Bronchial epithelial cell (primary cell): ENCODE results near the gene YBEY. TPM values are rescaled to one million over a fixed set of nuclear protein-coding genes. Genes with fewer than 3 reads are reported as not detected.

Experiments
- DNase-seq: peaks from one replicate; pipeline ENCODE4 v3.0.0-alpha.2; 2010; ENCODE audit warnings: low read depth
- FAIRE-seq: peaks from 2 replicates; lab custom pipeline; 2011; peaks lifted over from hg19 to GRCh38; lab: Jason Lieb, UNC
- H3K27me3 ChIP-seq: 2 replicates; pipeline ENCODE4 v1.5.1; 2011; ENCODE audit warnings: low read length; ENCODE audit not compliant: control insufficient read depth, insufficient read depth
- H3K36me3 ChIP-seq: 2 replicates; pipeline ENCODE4 v1.5.1; 2011; ENCODE audit warnings: low read length; ENCODE audit not compliant: control insufficient read depth, insufficient read depth
- H3K4me3 ChIP-seq: 2 replicates; pipeline ENCODE4 v1.5.1; 2011; ENCODE audit warnings: mild to moderate bottlenecking, low read depth, low read length, control low read depth
- total RNA-seq: library from RNA; depleted of rRNA; stranded (reverse); fragments of >200 nt; gene quantifications from 2 replicates; pipeline ENCODE4 v1.2.1, GENCODE V29; 2014
- TF ChIP-seq, protein P1 (sequence below): IDR thresholded peaks from 2 replicates; pipeline ENCODE4 v1.5.1; 2011; ENCODE audit warnings: mild to moderate bottlenecking, moderate library complexity, low read length, control low read depth, inconsistent platforms; ENCODE audit not compliant: insufficient read depth, severe bottlenecking

The YBEY gene
- total RNA-seq, 1 donor from 2014 or later = 17.4 TPM

GRCh38 chr21:46255166-46255565, 31.0 kb upstream of the YBEY start:
- no peak overlapping the region for H3K4me3 ChIP-seq
- DNase-seq = no peak
- no peaks in the 10 kb centered on the region for H3K27me3 ChIP-seq
- peaks cover 39% of the 10 kb centered on the region for H3K36me3 ChIP-seq
- FAIRE-seq = no peak
- TF ChIP-seq, protein P1, sequence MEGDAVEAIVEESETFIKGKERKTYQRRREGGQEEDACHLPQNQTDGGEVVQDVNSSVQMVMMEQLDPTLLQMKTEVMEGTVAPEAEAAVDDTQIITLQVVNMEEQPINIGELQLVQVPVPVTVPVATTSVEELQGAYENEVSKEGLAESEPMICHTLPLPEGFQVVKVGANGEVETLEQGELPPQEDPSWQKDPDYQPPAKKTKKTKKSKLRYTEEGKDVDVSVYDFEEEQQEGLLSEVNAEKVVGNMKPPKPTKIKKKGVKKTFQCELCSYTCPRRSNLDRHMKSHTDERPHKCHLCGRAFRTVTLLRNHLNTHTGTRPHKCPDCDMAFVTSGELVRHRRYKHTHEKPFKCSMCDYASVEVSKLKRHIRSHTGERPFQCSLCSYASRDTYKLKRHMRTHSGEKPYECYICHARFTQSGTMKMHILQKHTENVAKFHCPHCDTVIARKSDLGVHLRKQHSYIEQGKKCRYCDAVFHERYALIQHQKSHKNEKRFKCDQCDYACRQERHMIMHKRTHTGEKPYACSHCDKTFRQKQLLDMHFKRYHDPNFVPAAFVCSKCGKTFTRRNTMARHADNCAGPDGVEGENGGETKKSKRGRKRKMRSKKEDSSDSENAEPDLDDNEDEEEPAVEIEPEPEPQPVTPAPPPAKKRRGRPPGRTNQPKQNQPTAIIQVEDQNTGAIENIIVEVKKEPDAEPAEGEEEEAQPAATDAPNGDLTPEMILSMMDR = no peak

DNA sequence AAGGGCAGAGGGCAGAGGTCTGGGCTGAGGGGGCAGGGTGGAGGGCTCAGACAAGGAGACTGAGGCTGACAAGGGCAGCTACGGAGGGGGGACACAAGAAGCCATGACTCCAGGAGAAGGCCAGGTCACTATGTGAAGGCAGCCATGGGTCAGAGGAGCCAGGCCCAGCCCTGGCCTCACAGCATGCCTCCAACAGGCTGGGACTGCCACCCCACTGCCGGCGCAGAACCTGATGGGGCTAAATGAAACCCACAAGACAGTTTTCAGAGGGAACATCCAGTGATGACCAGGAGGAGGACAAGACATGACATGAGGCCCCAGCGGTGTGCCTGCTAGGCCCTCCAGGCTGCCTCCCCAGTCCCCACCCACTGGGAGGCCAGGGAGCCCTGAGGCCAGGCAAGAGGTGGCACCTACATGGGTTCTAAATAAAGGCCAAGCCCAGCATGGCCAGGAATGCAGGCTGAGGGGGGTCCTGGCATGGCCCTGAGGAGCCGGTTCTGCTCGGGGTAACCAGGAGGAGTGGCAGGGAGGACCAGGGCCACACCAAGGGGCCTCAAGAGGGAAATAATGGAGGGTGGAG, 30.3 kb upstream of the YBEY start:
- peaks cover 43% of the 10 kb centered on the region for H3K36me3 ChIP-seq
- no peaks in the 10 kb centered on the region for H3K27me3 ChIP-seq
- H3K4me3 ChIP-seq = no peak overlapping the region
- TF ChIP-seq, protein P1 = no peak
- no peak for DNase-seq
- no peak for FAIRE-seq

GRCh38 chr21:46256501-46256994, 29.6 kb upstream of the YBEY start:
- FAIRE-seq (no peak), DNase-seq (no peak)
- H3K4me3 ChIP-seq = no peak overlapping the region
- TF ChIP-seq, protein P1 = no peak
- peaks cover 43% of the 10 kb centered on the region for H3K36me3 ChIP-seq
- no peaks in the 10 kb centered on the region for H3K27me3 ChIP-seq

DNA sequence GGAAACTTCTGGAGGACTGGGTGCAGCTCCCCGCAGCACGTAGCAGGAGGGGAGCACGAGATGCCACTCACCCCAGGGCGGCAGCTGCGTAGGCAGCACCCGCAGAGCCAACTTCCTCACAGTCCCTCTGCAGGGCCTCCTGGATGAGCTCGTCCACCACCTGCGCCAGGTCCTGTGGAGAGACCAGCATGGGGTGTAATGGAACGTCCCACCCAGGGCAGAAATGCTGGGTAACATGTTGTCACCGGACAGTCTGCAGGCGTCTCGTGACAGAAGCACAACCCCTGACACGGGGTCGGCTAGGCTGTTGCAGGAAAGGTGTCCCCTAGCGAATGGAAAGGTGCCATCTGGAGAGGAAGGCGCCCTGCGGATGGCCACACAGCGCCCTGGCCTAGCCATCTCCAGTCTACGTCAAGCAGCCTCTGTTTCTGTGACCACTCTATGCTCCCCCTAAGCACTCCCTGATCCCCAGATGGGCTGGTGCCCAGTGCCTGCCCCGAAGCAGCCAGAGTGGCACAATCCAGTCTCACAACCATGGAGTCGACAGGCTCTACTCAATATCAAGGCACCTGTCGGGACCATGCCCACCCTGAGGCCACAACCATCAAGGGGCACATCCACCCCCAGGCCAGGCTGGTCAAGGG, 22.0 kb upstream of the YBEY start:
- no peak for FAIRE-seq
- no peak for DNase-seq
- no peak overlapping the region for H3K4me3 ChIP-seq
- peaks cover 36% of the 10 kb centered on the region for H3K36me3 ChIP-seq
- no peaks in the 10 kb centered on the region for H3K27me3 ChIP-seq
- TF ChIP-seq, protein P1 = no peak

GRCh38 chr21:46264690-46265144, 21.4 kb upstream of the YBEY start:
- DNase-seq (no peak), FAIRE-seq (no peak)
- Histone ChIP-seq H3K4me3 (no peak overlapping the region), H3K36me3 (peaks cover 39% of the 10 kb centered on the region), H3K27me3 (no peaks in the 10 kb centered on the region)
- TF ChIP-seq, protein P1 = no peak
